ENCODE data around the gene RGS7.

RGS7 gene

DNA sequence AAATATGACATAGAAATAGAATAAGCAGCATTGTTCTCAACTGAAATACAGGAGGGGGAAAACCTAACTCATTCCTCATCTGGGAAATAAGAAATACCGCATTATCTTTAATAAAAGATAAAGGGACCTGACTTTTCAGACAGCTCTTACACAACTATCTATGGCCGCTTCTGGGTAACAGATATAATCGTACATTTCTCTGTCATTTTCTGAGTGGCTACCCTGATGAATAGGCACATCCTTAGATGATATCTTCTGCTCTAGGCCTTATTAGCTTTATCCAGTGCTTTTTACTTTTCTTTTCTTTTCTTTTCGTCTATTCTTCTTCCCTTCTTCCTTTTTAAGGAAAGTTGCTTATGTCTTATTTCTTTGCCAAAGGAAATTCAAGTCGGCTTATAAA is 388.1 kb downstream of the RGS7 start:
- no peak for DNase-seq

DNA sequence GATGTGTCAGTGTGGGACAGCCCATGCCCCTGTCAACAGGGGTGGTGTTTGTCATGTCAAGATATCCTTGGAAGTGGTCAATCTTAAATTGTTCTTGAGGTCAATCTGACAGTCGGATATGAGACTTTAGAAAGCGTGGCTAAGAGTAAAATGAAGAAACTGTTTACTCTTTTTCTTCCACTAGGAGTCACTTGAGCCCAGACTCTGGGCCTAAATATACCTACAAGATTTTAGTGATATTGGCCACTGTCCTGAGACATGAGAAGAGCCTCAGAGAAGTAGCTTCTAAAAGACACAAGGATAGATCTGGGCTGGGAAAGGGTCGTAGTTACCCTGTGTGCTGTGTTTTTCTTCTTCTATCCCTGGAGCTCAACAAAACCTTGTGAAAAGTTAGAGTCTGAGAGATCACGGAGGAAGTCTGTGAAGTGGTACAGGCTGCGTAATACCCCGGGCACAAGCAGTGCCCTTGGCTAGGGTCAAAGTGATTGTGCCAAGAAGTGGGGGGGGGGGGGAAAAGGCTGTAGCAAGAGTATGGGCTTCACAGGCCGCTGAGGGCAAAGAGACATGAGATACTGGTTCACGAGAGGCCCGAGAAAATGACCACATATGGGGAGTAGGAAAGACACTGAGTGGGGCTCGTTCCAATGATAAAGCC is 389.8 kb downstream of the RGS7 start:
- DNase-seq: no peak

DNA sequence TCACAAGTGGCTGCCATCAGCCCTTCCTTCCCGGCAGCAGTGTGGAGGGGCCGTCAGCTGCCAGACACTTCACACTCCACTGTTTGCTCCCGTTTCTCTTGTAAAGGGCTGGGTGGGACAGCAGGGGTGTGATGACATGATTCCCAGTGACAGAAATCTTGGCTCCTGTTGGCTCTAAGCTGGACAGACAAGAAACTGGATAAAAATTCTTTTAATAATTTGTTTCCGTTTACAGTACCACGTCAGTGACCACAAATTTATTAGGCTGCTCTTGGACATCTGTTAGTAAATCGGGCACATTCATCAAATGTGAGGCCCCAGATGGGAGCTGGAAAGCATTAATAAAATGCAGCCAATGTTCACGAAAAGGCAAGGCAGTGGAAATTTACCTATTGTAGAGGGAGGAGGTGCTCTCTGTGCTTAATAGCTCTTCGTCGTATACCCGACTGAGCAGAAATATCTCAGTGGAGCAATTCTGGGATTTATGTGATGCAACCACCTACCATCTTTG is 391.4 kb downstream of the RGS7 start:
- no peak for DNase-seq

DNA sequence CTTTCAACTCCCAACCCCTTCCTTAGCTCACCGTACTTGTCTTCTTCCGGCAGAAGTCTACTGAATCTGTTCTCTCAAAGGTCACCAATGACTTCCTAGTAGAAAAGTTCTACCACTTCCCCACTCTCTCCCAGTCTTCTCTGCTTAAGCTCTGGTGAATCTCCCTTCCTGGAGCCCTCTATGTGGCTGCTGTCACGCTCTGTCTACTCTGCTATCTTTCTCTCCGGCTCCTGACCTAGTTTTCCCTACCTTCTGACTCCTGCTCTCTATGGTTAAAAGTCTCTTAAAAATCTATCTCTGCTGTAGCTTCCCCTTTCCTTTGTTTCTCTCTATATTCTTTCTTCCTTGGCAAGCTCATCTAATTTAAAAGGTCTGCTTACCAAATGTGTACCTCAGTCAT is 394.9 kb downstream of the RGS7 start:
- DNase-seq: no peak

DNA sequence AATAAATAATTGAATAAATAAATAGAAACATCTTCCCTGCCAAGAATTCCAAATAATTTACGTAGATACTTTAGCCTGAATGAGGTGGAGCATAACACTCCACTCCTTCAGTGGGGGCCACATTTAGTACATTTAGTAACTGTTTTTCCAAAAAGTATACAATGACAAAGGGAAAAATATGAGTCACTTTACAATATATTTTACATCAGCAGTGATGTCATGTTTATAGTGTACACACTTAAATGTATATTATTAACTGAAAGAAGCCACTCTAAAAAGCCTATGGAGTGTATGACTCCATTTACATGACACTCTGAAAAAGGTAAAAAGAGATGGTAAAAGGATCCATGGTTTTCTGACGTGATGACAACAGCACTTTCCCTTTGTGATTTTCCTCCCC is 400.6 kb downstream of the RGS7 start:
- DNase-seq: no peak

DNA sequence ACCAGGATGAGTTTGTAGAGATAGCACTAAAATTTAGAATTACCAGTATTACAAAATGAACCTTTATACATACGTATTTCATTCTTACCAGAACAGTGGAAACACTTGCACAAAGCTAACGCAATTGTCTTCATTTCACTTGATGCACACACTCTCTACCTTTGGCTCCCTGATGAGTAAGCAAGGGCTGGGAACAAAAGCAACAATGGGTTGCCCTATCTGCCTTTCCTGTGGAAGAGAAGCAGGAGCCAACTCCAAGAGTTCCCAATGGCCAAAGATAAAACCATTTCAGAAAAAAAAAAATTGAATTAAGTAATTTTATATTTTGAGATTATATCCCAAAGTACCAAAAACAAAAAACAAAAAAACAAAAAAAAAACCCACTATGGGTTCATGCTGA is 401.0 kb downstream of the RGS7 start:
- no peak for DNase-seq

DNA sequence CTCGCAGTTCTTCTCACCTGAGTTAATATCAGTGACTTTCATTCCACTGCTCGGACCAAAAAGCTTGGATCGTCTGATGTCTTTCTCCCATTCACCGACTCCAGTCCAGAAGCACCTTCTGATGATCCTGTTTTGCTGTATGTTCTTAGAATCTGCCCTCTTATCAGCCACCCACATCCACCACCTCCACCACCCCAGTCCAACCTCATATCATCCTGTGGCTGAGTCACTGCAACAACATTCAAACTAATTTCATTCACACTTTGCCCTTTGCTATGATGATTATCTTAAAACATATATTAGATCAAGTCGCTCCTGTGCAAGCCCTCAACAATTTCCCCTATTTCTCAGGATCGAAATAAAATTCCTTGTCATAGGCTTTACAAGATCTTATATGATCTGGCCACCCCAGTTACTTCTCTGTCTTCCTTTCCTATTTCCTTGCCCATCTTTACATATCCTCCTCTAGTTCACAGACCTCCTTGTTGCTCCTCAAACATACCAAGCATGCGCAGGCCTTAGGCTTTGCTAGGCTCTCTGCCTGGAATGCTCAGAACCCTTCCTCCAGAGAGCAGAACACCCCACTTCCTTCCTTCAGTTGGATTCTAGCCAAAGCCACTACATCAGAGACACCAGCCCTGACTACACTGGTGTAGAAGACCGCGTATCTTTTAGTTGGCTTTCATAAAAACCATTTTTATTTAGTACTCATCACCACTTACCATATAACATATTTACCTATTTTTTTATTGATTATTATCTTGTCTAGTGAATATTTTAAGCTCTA is 409.4 kb downstream of the RGS7 start:
- DNase-seq: no peak

DNA sequence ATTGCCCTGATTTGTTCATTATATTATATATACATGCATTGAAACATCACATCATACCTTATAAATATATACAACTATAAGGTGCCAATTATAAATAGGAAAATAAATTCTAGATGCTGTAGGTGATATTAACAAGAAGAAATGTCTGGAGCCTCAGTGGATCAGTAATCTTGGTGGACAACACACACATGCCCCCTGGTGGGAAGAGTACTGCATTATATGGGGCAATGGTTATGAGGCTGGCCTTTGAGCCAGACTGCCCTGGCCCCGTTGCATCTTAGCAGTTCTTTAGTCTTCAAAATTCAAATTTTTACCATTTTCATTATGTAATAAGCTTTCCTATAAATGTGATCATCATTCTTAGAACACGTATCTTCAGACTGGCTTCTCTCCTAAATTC is 410.1 kb downstream of the RGS7 start:
- peak; percentile 19 to 44 for DNase-seq

DNA sequence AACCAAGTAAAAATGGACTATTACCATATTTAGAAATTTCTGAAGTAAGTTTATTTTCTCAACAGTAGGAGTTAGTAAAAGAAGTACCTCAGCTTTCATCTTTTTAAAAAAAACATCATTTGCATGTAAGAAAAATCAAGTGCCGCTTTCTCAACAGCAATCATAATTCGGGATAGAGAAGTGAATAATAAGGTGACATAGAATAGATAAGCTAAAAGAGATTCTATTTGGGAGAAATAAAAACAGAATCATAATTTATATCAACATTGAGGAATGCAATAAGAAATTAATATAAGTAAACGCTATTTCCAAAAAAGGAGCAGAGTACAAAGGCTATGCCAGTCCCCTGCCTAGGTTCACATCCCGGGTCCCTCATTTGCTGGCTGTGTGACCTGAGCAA is 414.1 kb downstream of the RGS7 start:
- no peak for DNase-seq

DNA sequence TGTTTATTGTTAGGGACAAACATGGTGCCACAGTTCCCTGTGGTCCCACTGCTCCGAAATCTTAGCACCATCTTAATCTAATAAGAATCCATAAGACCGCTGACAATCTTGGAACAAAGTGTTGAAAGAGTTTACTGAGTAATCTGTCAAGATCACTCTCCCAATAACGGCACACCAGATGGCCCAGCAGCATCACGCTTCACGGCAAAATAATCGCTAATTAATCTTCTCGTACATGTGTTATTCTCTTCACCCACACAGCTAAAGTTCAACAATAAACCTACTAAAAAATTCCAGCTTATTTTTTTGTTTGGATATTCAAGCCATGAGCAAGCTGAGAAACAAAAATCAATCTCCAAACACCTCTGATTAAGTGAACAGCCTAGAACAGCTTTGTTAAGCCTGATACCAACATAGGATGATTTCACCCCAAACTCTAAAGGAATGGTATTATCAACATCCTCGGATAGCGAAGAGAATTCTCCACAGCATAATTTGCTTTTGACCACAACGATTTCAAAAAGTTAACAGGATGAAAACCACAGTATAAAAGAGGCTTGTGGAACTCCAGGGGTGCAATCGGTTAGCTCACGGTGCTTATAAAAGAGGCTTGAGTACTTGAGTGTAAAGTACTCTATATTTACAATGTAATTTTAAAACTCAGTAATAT is 415.2 kb downstream of the RGS7 start:
- DNase-seq: no peak

DNA sequence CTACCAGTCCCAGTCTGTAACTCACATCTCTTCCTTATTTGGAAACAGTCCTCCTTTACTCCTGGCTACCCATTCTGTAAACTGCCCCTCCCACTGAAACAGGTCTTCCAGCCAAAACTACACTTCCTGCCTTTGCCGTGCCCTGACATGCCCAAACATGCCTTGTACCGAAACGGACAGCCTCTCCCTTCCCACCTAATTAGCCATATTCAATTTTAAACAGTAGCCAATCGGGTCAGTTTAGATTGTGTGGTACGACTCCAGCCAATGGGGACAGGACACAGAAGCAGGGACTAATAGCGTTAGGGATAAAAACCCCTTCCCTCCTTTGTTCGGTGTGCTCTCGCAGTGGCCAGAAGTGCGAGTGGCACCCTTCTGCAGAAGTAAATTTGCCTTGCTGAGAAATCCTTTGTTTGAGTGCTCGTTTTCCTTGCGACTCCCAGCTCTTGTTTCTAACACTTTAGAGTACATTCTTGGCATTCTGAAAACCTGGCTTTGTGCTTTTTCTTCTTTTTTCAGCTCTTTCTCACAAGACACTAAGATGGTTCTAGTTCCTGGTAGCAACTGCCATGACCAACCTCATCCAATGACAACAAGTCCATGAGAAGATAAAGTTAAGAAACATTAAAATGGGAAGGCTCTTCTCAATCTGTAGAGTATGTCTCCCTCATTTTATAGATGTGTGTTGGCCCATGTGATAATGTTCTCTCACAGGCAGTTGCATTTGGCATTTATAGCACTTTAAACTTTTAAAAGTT is 419.9 kb downstream of the RGS7 start:
- no peak for DNase-seq

DNA sequence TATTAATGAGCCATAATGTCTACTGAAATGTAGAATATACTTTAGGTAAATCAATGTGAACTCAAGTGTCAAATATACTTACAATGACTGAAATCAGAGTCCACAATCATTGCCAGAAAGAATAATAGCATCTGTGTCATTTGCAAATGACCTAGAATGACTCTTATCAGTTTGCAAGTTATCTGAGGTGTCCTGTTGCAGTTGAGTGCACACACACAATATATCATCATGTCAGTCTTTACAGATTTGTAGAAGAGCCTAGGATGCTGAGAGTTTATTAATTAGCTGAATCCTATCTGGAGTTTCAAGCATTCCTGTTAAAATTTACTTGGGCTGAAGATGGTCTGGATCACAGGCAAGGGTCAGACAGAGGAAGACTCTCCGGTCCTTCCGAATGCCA is 421.1 kb downstream of the RGS7 start:
- no peak for DNase-seq

DNA sequence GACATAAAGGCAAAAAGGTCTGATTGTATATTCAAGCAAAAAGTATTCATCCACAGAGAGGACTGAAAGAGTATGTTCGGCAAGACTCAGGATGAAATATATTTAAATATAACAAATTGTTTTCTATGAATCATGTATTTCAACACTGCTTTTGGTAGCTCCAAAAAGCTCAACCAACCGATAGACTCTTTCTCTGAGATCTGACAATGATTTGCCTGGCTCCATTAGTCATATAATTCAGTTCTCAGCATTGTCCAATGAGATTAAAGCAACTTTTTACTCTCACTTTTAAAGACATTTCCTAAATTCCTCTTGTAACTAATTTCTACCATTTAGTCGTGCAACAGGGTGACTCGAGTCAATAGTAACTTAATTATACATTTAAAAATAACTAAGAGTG is 426.0 kb downstream of the RGS7 start:
- DNase-seq: no peak

DNA sequence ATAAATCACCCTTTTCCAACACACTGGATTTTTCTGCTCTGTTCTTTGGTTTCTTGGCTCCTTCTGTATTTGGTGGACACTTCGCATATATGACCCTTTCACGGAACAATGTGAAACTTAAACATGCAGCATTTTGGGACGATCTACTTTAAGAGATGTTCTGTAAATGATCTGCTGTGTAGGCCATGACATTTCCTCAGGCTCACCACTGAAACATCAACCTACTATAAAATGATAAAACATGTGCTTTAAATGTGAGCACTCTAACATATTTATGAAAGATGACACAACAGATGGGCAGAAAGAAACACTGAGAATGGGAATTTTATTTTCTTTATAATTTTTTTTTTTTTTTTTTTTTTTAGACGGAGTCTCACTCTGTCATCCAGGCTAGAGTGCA is 428.7 kb downstream of the RGS7 start:
- no peak for DNase-seq

DNA sequence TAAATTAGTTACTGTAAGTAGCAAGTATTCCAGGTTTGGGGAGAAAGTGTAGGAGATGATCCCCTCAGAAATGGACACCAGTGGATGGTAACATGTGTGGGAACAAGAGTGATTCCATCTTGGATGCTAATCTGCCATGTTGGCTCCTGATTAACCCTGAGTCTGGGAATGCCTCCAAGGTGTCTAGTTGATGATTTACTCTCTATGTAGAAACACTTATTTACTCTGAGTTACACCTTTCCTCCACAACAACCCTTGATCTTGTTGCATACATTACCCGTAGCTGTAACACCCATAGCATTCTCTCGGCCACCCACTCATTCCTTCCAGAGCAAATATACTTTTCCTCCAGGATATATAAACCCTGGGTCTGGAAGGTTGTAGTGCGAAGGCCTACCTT is 429.2 kb downstream of the RGS7 start:
- no peak for DNase-seq

DNA sequence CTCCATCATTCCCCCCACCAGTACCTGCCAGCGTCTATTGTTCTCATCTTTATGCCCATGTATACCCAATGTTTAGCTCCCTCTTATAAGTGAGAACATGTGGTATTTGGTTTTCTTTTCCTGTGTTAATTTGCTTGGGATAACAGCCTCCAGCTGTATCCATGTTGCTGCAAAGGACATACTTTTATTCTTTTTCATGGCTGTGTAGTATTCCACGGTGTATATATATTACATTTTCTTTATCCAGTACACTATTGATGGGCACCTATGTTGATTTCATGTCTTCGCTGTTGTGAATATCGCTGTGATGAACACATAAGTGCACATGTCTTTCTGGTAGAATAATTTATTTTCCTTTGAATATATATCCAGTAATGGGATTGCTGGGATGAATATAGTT is 431.7 kb downstream of the RGS7 start:
- DNase-seq: no peak

DNA sequence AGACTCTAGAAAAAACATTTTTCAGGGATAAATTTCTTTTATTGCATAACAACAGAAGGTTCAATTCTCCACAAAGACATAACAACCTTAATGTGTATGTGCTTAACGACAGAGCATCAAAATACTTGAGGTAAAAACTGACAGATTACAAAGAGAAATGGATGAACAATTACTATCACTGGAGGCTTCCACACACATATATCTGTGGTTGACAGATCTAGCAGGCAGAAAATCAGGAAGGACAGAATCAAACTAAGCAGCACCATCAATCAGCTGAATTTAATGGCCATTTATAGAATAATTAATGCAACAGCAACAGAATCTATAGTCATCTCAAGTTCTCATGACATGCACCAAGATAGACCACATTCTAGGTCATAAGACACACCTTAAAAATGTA is 439.0 kb downstream of the RGS7 start:
- DNase-seq: no peak

DNA sequence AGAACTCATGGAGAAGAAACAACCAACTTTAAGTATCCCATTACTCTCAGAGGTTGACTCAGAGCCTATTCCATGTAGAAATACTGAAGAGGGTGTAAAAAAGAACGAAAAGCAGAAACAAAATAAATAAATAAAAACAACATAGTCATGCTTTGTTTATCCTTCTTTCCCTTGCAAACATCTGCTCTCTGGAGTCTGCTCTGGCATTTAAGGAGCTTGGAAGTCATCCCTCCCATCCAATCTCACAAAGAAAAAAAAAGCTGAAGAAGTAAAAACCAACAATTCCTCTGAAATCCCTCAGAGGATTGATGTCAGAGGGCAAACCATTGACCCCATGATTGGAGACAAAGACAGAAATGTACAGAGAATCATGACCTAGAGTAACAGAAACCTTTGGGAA is 442.5 kb downstream of the RGS7 start:
- no peak for DNase-seq

DNA sequence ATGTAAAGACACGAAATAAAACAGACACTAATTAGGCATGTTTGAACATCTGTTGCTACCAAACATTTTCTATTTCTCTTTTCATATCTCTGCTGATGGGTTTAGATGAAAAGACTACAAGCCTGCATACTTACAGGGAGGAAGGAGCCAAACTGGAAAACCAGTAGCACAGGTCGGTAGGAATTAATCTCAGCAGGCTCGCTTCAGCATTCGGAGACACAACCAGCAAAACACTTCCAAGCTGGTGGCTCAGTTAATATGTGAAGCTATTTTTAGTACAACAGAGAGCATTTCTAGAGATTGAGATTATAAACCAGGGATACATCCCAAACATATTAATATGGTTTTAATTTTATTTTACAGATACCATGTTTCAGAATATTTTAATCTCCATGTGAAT is 444.2 kb downstream of the RGS7 start:
- no peak for DNase-seq

DNA sequence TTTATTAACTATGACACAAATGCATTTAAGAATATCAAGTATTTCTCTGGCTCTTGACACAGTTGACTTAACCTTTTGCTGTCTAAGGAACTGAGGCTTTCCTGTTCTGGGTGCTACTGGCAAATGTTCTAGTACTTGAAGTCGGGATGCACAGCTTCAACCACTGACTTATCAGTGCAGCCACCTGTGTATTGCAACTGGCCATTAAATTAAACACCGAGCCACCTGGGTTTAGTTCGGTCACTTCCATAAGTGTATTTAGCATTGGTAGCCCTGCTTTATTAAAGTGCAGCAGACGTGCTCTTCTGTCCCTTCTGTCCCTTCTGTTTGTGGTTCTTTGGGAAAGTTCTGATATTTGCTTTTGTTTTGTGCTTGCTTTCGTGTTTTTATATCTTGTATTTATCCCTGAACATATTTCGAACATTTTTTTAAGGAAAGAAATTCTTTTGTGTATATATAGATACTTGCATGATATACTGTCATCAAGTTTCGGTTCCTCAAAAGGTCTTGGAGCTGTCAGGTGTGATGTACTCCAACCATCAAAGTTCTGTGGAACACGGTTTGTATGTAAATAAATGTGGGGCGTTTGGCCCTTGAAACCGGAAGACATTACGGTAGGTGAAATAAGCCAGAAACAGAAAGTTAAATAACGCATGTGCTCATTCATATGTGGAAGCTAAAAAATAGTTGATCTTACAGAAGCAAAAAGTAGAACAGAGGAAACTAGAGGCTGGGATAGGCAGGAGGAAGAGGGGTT is 447.1 kb downstream of the RGS7 start:
- DNase-seq: no peak

DNA sequence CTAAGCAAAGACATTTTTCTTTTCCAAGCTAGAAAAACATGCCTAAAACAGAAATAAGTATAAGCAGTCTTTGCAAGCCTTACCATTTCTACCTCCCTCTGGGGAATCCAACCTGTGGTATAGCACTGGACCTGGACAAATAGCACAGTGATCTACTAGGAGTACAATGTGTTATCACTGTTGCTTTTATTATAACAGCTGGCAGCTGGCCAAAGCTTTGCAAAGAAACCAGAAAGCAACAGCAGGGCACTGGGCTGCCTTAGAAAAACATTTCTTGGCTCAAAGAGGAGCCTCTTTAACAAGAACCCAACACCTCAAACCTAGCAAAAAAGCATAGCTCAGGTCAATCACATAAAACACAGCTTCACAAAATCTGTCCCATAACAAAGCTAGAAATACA is 450.5 kb downstream of the RGS7 start:
- DNase-seq: no peak

DNA sequence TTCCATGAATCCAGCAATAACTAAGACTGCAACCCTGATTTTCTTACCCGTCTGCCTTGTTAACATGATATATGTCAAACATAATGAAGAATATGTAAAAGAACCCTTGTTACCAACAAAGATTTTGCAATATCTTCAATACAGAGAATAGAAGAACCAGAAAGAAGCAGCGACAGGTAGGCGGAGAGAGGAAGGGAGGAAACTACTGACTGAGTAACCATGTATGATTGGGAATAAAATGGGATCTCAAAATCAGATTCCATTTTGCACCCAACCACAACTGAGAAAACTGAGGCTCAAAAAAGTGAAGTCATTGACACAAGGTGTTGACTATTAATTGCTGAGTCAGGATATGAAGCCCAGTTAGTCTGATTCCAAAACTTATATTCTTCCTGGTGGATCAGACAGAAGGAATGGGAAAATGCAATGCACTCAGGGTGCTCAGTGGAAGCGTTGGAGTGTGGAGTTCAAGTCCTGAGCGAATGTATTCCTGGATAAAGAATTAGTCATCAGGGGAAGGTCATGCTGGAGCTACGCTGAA is 451.7 kb downstream of the RGS7 start:
- no peak for DNase-seq
